Measurements from ENCODE around the gene AIPL1.

Gene AIPL1

GRCh38 chr17:6465206-6466003 is 30.5 kb upstream of the AIPL1 start:
- DNase-seq, result no peak

- DNase-seq, result no peak
These were observed 29.6 kb upstream of the AIPL1 start for GRCh38 chr17:6464446-6465041.

GRCh38 chr17:6463616-6464445 is 28.9 kb upstream of the AIPL1 start:
- no peak for DNase-seq

GRCh38 chr17:6462692-6463091 is 27.8 kb upstream of the AIPL1 start:
- no peak for DNase-seq

GRCh38 chr17:6461792-6462524 is 27.0 kb upstream of the AIPL1 start:
- DNase-seq, result no peak

GRCh38 chr17:6461246-6461645 is 26.3 kb upstream of the AIPL1 start:
- no peak for DNase-seq

- DNase-seq, result no peak
These were observed 25.7 kb upstream of the AIPL1 start for GRCh38 chr17:6460531-6461161.

GRCh38 chr17:6458460-6458950 is 23.6 kb upstream of the AIPL1 start:
- no peak for DNase-seq

GRCh38 chr17:6457688-6458459 is 23.0 kb upstream of the AIPL1 start:
- no peak for DNase-seq

- no peak for DNase-seq
These were observed 22.2 kb upstream of the AIPL1 start for GRCh38 chr17:6456914-6457687.

- DNase-seq, result no peak
These were observed 21.4 kb upstream of the AIPL1 start for GRCh38 chr17:6456321-6456720.

GRCh38 chr17:6455321-6455705 is 20.4 kb upstream of the AIPL1 start:
- no peak for DNase-seq

- no peak for DNase-seq
These were observed 19.8 kb upstream of the AIPL1 start for GRCh38 chr17:6454495-6455320.

GRCh38 chr17:6453279-6454024 is 18.5 kb upstream of the AIPL1 start:
- no peak for DNase-seq

GRCh38 chr17:6452471-6453266 is 17.7 kb upstream of the AIPL1 start:
- DNase-seq, result no peak

GRCh38 chr17:6450926-6451832 is 16.3 kb upstream of the AIPL1 start:
- DNase-seq, result no peak

- no peak for DNase-seq
These were observed 14.4 kb upstream of the AIPL1 start for GRCh38 chr17:6449307-6449706.

All from NCI-H187 (cell line).